Endothelial cell of umbilical vein (primary cell): ENCODE measurements around the gene SENP8. TPM values are rescaled to one million over a fixed set of nuclear protein-coding genes. Genes with fewer than 3 reads are reported as not detected.

ENCODE experiments used
- BruUV-seq: library from RNA; stranded (reverse); fragments of 400-500 nt; replicated peaks from 2 replicates; lab custom pipeline; 2021; lab: Mats Ljungman, UMichigan
- CTCF ChIA-PET: fragments of 300-600, 350-600 bp; sonication (Branson Sonifier 250); formaldehyde crosslinking; loops from one replicate; lab custom pipeline; 2021; ENCODE audit warnings: antibody characterized with exemption, inconsistent platforms; lab: Charles Lee
- POLR2A ChIA-PET: fragments of 300-600, 350-600 bp; sonication (Branson Sonifier 250); formaldehyde crosslinking; loops from one replicate; lab custom pipeline; 2021; ENCODE audit warnings: antibody characterized with exemption, inconsistent platforms; lab: Charles Lee
- DNase-seq: peaks from one replicate; pipeline ENCODE4 v3.0.0-alpha.2; 2011; ENCODE audit warnings: low read depth, low spot score
- FAIRE-seq: peaks from 2 replicates; lab custom pipeline; 2011; peaks lifted over from hg19 to GRCh38; lab: Jason Lieb, UNC
- H2AFZ ChIP-seq: 2 replicates; pipeline ENCODE4 v1.6.0; 2012; ENCODE audit warnings: low read depth, low read length, control low read depth, inconsistent platforms
- H3K27ac ChIP-seq: 2 replicates; pipeline ENCODE4 v1.5.1; 2011; ENCODE audit warnings: low read depth, mild to moderate bottlenecking, control low read depth, low read length, moderate library complexity; ENCODE audit not compliant: insufficient read depth
- H3K27me3 ChIP-seq, 2 experiments: 2 replicates each; pipeline versions ENCODE4 v1.6.0 to v1.6.1; 2011; ENCODE audit warnings: low read length in 2 of 2, mixed read lengths in 1 of 2; ENCODE audit not compliant: control insufficient read depth in 2 of 2, insufficient read depth in 2 of 2
- H3K36me3 ChIP-seq, 2 experiments: 2 replicates in 1 of 2; 3 replicates in 1 of 2; pipeline ENCODE4 v1.5.1; 2011; ENCODE audit warnings: low read length in 2 of 2, mild to moderate bottlenecking in 1 of 2, moderate library complexity in 1 of 2; ENCODE audit not compliant: control insufficient read depth in 2 of 2, insufficient read depth in 2 of 2; ENCODE audit errors: extremely low read depth in 1 of 2
- H3K4me1 ChIP-seq: 3 replicates; pipeline ENCODE4 v1.5.1; 2011; ENCODE audit warnings: mild to moderate bottlenecking, low read length; ENCODE audit not compliant: control insufficient read depth, insufficient read depth; ENCODE audit errors: extremely low read depth
- H3K4me2 ChIP-seq: 2 replicates; pipeline ENCODE4 v1.6.1; 2011; ENCODE audit warnings: low read length, control low read depth, mixed read lengths; ENCODE audit not compliant: insufficient read depth
- H3K4me3 ChIP-seq, 3 experiments: fragments of 200-600 bp in 1 of 3; sonication (generic), shearing (Covaris generic) in 1 of 3; replicated peaks in 1 of 3; 2 replicates each; pipeline ENCODE4 v1.5.1; 2011 to 2016; ENCODE audit warnings: control low read depth in 3 of 3, low read length in 3 of 3, mild to moderate bottlenecking in 2 of 3, inconsistent platforms in 1 of 3, low read depth in 1 of 3, moderate library complexity in 1 of 3; ENCODE audit not compliant: insufficient read depth in 1 of 3
- H3K79me2 ChIP-seq: 2 replicates; pipeline ENCODE4 v1.6.0; 2012; ENCODE audit warnings: low read length, inconsistent platforms; ENCODE audit not compliant: control insufficient read depth, insufficient read depth
- H3K9ac ChIP-seq: replicated peaks from 2 replicates; pipeline ENCODE3; 2011; ENCODE audit warnings: low read length, control low read depth; ENCODE audit not compliant: insufficient read depth; ENCODE audit errors: extremely low read depth
- H3K9me1 ChIP-seq: replicated peaks from 3 replicates; pipeline ENCODE4 v1.6.0; 2011; ENCODE audit warnings: mild to moderate bottlenecking, low read length; ENCODE audit not compliant: control insufficient read depth, insufficient read depth; ENCODE audit errors: extremely low read depth
- H3K9me3 ChIP-seq: replicated peaks from 2 replicates; pipeline ENCODE4 v1.5.1; 2012; ENCODE audit warnings: low read length, inconsistent platforms; ENCODE audit not compliant: control insufficient read depth, insufficient read depth
- H4K20me1 ChIP-seq: replicated peaks from 2 replicates; pipeline ENCODE3; 2011; ENCODE audit warnings: mild to moderate bottlenecking, low read length; ENCODE audit not compliant: control insufficient read depth, insufficient read depth; ENCODE audit errors: extremely low read depth
- CTCF ChIP-seq, 2 donors: IDR thresholded peaks; 1 replicate in 1 of 2; 2 replicates in 1 of 2; pipeline ENCODE4 v1.5.1; 2011; ENCODE audit warnings: low read length in 2 of 2, mild to moderate bottlenecking in 2 of 2, moderate library complexity in 2 of 2, control low read depth in 1 of 2, inconsistent platforms in 1 of 2, low read depth in 1 of 2; ENCODE audit not compliant: insufficient read depth in 1 of 2; ENCODE audit errors: extremely low read depth in 1 of 2
- EZH2 ChIP-seq: IDR thresholded peaks from 2 replicates; pipeline ENCODE4 v1.6.1; 2012; ENCODE audit warnings: borderline replicate concordance, low read depth, mild to moderate bottlenecking, moderate library complexity, low read length, inconsistent platforms; ENCODE audit not compliant: severe bottlenecking
- JUN ChIP-seq: IDR thresholded peaks from 2 replicates; pipeline ENCODE4 v1.6.1; 2011; ENCODE audit warnings: borderline replicate concordance, low read depth; ENCODE audit not compliant: insufficient read length, insufficient read depth
- MAX ChIP-seq: IDR thresholded peaks from 2 replicates; pipeline ENCODE4 v1.6.1; 2011; ENCODE audit not compliant: insufficient read depth, insufficient read length
- MYC ChIP-seq: IDR thresholded peaks from one replicate; pipeline ENCODE4 v1.6.1; 2011; ENCODE audit warnings: mild to moderate bottlenecking, low read depth, low read length
- POLR2AphosphoS5 ChIP-seq: IDR thresholded peaks from 2 replicates; pipeline ENCODE4 v1.6.1; 2012; ENCODE audit warnings: low read depth, mild to moderate bottlenecking, control low read depth, low read length, moderate library complexity; ENCODE audit not compliant: insufficient read depth
- dilution Hi-C: fragments of 300-500 bp; cut with MboI; formaldehyde crosslinking; loops from one replicate; pipeline ENCODE4 v1.15.0; 2019; ENCODE audit warnings: low sequenced_read_pairs; ENCODE audit not compliant: extremely low pct_ligation_motif_present
- intact Hi-C: fragments of 100-400 bp; cut with micrococcal nuclease; formaldehyde crosslinking; loops from one replicate; pipeline ENCODE4 v1.10.0; 2022
- polyA plus RNA-seq, 4 experiments: library from polyadenylated mRNA; depleted of rRNA in 3 of 4; stranded (reverse) in 3 of 4; unstranded in 1 of 4; fragments of >200 nt; gene quantifications; 2 replicates each; pipeline versions ENCODE4 v1.2.1 to v1.2.3, GENCODE V29; 2011 to 2012; ENCODE audit warnings: missing spikeins in 1 of 4
- total RNA-seq: library from RNA; stranded (reverse); gene quantifications from 2 replicates; pipeline ENCODE4 v1.2.3, GENCODE V29; 2021

The SENP8 gene
- total and polyA plus RNA-seq, 2 donors (not counting 3 experiments of a cell fraction or from before 2014, with no cell fraction given) = 0.91 to 1.3 TPM

DNA sequence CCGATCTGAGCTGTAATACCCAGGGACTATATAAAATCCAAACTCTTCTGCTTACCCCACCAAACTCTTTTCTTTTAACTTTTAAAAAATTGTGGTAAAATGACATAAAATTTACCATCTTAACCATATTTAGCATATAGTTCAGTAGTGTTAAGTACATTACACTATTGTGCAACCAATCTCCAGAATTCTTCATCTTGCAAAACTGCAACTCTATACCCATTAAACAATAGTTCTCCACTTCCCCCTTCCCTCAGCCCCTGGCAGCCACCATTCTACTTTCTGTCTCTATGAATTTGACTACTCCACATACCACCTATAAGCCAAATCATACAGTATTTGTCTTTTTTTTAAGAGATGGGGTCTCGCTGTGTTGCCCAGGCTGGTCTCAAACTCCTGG lies 38.7 kb downstream of the SENP8 start:
- no peak for FAIRE-seq
- no peaks in the 10 kb centered on the region for H3K79me2 ChIP-seq
- no peak overlapping the region for H3K9ac ChIP-seq
- POLR2A ChIA-PET = no interaction called here
- H3K27ac ChIP-seq = no peak overlapping the region
- TF ChIP-seq MYC (no peak), CTCF (IDR thresholded peaks at IDR 0.05; ENCODE audit: extremely low read depth in 1 of 2, insufficient read depth in 1 of 2, low read depth in 1 of 2, low read length in 2 of 2) (no peak), JUN (no peak), POLR2AphosphoS5 (no peak), EZH2 (no peak), MAX (no peak)
- no peaks in the 10 kb centered on the region for H4K20me1 ChIP-seq
- no peak overlapping the region for H3K4me3 ChIP-seq
- H3K36me3 ChIP-seq = no peaks in the 10 kb centered on the region
- no peaks in the 10 kb centered on the region for H3K9me3 ChIP-seq
- no peak overlapping the region for H2AFZ ChIP-seq
- no peak overlapping the region for H3K4me2 ChIP-seq
- H3K9me1 ChIP-seq = no peaks in the 10 kb centered on the region
- intact Hi-C loops = loop anchor here (1.0 to 5.0 kb wide), 5 partner anchors 355 to 770 kb away; no protein-coding TSS in a partner anchor
- CTCF ChIA-PET = interaction anchor here (0.7 to 4.2 kb wide), 16 partner anchors 8 to 710 kb away, joined by 3 to 131 read pairs (median 8); partner anchors contain the start of gene GRAMD2A
- no peak for DNase-seq
- H3K4me1 ChIP-seq = peaks cover 20% of the 10 kb centered on the region
- dilution Hi-C loops = no loop called here
- H3K27me3 ChIP-seq = no peaks in the 10 kb centered on the region
- BruUV-seq = no TSS peak
